Measurements from ENCODE around the gene TMEM8B.
"Not testable (repeated sequence)": the region's sequence is repeated elsewhere in the genome, so short reads cannot be mapped to it uniquely, and the experiment has no call there.

Gene TMEM8B

DNA sequence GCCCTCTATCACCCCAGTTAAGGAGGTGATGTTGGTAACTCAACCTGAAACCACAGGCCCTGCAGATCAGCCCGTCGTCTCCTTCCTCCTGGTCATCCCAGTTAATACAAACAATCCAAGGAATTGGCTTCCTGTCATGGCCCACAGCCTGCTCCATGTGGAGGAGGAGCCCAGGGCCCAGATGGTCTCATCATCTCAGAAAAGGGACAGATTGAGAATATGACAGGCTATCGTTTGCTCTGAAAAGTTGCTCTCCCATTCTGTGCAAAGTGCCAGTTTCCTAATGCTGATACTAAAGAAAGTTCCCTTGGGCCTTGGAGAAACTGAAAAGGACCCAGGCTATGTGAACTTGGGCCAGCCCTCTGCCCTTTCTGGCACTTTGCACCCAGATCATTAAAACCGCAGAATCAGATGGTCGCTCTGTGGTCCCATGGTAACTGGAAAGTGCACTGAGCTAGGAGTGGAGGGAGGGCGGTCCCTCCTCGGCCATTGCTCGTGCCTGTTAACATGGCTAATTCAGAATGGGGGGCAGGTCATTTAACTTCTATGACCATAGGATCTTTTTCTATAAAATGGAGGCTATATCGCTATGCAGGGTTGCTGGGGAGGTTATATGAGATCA lies 79.6 kb downstream of the TMEM8B start:
- no peak for TF ChIP-seq CTCF (conservative IDR thresholded peaks at IDR 0.05; ENCODE audit: control insufficient read depth, insufficient read depth, low read depth, low read length)
- peak overlapping the region; percentile 7 for H3K4me3 ChIP-seq (ENCODE audit: control insufficient read depth, low read depth, low read length)
- DNase-seq (ENCODE audit: low read depth): no peak

GRCh38 chr9:35909274-35909673 lies 80.2 kb downstream of the TMEM8B start, which contains the start of gene SPAAR:
Gene SPAAR, plus strand, starts transcription at chr9:35909490. Its CDS starts 974 bp downstream, at chr9:35910464.
- no peak for TF ChIP-seq CTCF (conservative IDR thresholded peaks at IDR 0.05; ENCODE audit: control insufficient read depth, insufficient read depth, low read depth, low read length)
- peak within 1 kb of the TSS; percentile 7 for H3K4me3 ChIP-seq (ENCODE audit: control insufficient read depth, low read depth, low read length)
- no peak for DNase-seq (ENCODE audit: low read depth)

GRCh38 chr9:35909687-35910612 lies 80.9 kb downstream of the TMEM8B start:
- H3K4me3 ChIP-seq (ENCODE audit: control insufficient read depth, low read depth, low read length): no peak overlapping the region
- peak; percentile 30 for DNase-seq (ENCODE audit: low read depth)
- TF ChIP-seq CTCF (conservative IDR thresholded peaks at IDR 0.05; ENCODE audit: control insufficient read depth, insufficient read depth, low read depth, low read length): no peak

- no peak overlapping the region for H3K4me3 ChIP-seq (ENCODE audit: control insufficient read depth, low read depth, low read length)
- peak; percentile 80 for DNase-seq (ENCODE audit: low read depth)
- TF ChIP-seq CTCF (conservative IDR thresholded peaks at IDR 0.05; ENCODE audit: control insufficient read depth, insufficient read depth, low read depth, low read length): peak; percentile 73
These were observed 81.8 kb downstream of the TMEM8B start for GRCh38 chr9:35910613-35911359.

DNA sequence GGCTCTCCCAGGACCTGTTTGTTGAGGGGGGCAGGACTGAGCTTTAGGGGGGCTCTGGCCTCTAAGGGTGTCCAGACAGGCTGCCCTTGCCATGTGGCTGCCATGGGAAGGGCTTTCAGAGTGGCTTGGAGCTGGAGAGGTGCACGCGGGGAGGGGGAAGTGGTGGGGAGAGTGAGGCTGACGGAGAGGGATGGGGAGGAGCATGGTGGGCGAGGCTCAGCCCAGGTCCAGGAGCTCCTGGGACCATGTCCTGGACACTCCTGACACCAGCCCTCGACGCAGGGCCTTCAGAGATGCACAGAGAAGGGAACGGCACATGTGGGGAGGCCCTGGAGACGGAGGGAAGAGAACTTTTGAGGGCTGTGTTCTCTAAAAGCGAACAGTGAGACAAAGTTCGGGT lies 82.7 kb downstream of the TMEM8B start:
- TF ChIP-seq CTCF (conservative IDR thresholded peaks at IDR 0.05; ENCODE audit: control insufficient read depth, insufficient read depth, low read depth, low read length): no peak
- no peak overlapping the region for H3K4me3 ChIP-seq (ENCODE audit: control insufficient read depth, low read depth, low read length)
- no peak for DNase-seq (ENCODE audit: low read depth)

DNA sequence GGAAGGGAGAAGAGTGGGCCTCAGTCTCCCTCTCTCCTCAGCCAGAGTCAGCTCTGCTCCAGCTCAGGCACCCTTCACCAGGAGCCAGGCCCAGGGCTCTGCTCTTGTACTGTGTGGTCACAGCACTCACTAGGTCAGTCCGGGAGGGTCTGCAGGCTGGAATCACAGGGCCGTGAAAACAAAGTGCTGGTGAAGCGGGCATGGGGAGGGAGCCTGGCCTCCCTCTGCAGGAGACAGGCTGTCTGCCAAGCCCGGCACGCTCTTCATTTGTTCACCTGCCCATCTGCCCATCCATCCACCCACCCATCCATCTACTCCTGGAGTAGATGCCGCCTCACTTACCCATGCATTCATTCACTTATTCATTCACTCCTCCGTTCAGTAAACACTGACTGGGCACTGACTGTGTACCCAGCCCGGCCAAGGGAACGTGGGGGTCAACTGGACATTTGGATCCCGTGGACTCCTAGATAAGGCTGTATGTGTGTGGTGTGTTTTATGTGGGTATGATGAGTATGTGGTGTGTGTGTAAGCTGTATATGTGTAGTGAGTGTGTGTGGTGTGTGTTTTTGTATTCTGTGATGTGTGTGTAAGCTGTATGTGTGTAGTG lies 83.9 kb downstream of the TMEM8B start:
- no peak for DNase-seq (ENCODE audit: low read depth)
- no peak overlapping the region for H3K4me3 ChIP-seq (ENCODE audit: control insufficient read depth, low read depth, low read length)
- no peak for TF ChIP-seq CTCF (conservative IDR thresholded peaks at IDR 0.05; ENCODE audit: control insufficient read depth, insufficient read depth, low read depth, low read length)

DNA sequence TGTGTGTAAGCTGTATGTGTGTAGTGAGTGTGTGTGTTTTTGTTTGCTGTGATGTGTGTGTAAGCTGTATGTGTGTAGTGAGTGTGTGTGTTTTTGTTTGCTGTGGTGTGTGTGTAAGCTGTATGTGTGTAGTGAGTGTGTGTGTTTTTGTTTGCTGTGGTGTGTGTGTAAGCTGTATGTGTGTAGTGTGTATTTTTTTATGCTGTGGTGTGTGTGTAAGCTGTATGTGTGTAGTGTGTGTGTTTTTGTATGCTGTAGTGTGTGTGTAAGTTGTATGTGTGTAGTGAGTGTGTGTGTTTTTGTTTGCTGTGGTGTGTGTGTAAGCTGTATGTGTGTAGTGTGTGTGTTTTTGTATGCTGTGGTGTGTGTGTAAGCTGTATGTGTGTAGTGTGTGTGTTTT lies 84.4 kb downstream of the TMEM8B start:
- not testable (repeated sequence) for DNase-seq (ENCODE audit: low read depth)

More for the DNA sequence above, 84.4 kb downstream of the TMEM8B start:
- not testable (repeated sequence) for H3K4me3 ChIP-seq (ENCODE audit: control insufficient read depth, low read depth, low read length)
